Measurements from ENCODE around the gene MORC1. TPM values are rescaled to one million over a fixed set of nuclear protein-coding genes. Genes with fewer than 3 reads are reported as not detected.

MORC1 gene
- polyA plus RNA-seq, 1 donor from 2014 or later: not detected

GRCh38 chr3:109098079-109098644 is 19.8 kb downstream of the MORC1 start:
- H4K20me1 ChIP-seq (ENCODE audit: insufficient read depth): no peaks in the 10 kb centered on the region
- H3K9me2 ChIP-seq (ENCODE audit: insufficient read depth, low read length): no peaks in the 10 kb centered on the region
- H2AFZ ChIP-seq (ENCODE audit: low read depth, low read length): no peak overlapping the region
- TF ChIP-seq POLR2AphosphoS5 (IDR thresholded peaks at IDR 0.05) (no peak), REST (IDR thresholded peaks at IDR 0.05; ENCODE audit: borderline replicate concordance) (no peak), EP300 (conservative IDR thresholded peaks at IDR 0.05; ENCODE audit: poor library complexity, severe bottlenecking) (no peak), RAD21 (conservative IDR thresholded peaks at IDR 0.05) (no peak), CTCF (IDR thresholded peaks at IDR 0.05; ENCODE audit: poor library complexity, severe bottlenecking) (no peak), MXI1 (conservative IDR thresholded peaks at IDR 0.05; ENCODE audit: poor library complexity, severe bottlenecking) (no peak), EZH2 (IDR thresholded peaks at IDR 0.05; ENCODE audit: borderline replicate concordance, insufficient read depth, low read length, poor library complexity, severe bottlenecking) (no peak), SMC3 (conservative IDR thresholded peaks at IDR 0.05; ENCODE audit: poor library complexity) (no peak), TAF1 (IDR thresholded peaks at IDR 0.05; ENCODE audit: low read depth) (no peak)
- H3K79me2 ChIP-seq (replicated peaks; ENCODE audit: insufficient read depth, low read length): no peaks in the 10 kb centered on the region
- H3K27me3 ChIP-seq (ENCODE audit: insufficient read depth, low read depth, low read length): no peaks in the 10 kb centered on the region
- no peak overlapping the region for H3K27ac ChIP-seq (ENCODE audit: low read length)
- no peaks in the 10 kb centered on the region for H3K36me3 ChIP-seq (ENCODE audit: insufficient read depth, low read length)
- H3K4me2 ChIP-seq (ENCODE audit: low read length): no peak overlapping the region
- no peaks in the 10 kb centered on the region for H3K9me3 ChIP-seq (ENCODE audit: low read length)
- H3K9ac ChIP-seq (ENCODE audit: low read length): no peak overlapping the region
- H3K4me3 ChIP-seq (ENCODE audit: low read length): no peak overlapping the region
- H3F3A ChIP-seq (ENCODE audit: insufficient read depth, low read length, poor library complexity, severe bottlenecking): no peaks in the 10 kb centered on the region

DNA sequence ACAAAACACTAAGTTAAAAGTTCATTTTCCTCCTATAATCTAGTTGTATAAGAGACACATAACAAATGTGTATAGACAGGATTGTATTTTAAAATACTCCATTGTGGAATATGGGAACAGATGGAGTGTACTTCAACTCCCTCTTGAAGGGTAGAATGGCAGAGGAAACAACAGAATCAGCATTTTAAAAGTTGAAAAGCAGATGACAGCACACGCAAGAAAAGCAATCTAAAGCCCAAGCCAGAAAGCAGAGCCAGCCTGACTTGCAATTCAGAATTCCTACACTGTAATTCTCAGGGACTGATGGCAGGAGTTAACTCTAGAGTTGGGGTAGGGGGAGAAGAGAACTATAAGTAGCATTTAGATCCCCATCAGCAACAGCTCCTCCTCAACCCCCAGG is 22.8 kb downstream of the MORC1 start:
- Histone ChIP-seq H3K9ac (ENCODE audit: low read length) (no peak overlapping the region), H3F3A (ENCODE audit: insufficient read depth, low read length, poor library complexity, severe bottlenecking) (no peaks in the 10 kb centered on the region), H3K79me2 (replicated peaks; ENCODE audit: insufficient read depth, low read length) (no peaks in the 10 kb centered on the region), H3K9me3 (ENCODE audit: low read length) (no peaks in the 10 kb centered on the region), H3K36me3 (ENCODE audit: insufficient read depth, low read length) (no peaks in the 10 kb centered on the region), H3K4me3 (ENCODE audit: low read length) (no peak overlapping the region), H2AFZ (ENCODE audit: low read depth, low read length) (no peak overlapping the region), H3K4me2 (ENCODE audit: low read length) (no peak overlapping the region), H3K27me3 (ENCODE audit: insufficient read depth, low read depth, low read length) (no peaks in the 10 kb centered on the region), H4K20me1 (ENCODE audit: insufficient read depth) (no peaks in the 10 kb centered on the region), H3K9me2 (ENCODE audit: insufficient read depth, low read length) (no peaks in the 10 kb centered on the region), H3K27ac (ENCODE audit: low read length) (no peak overlapping the region)
- TF ChIP-seq MXI1 (conservative IDR thresholded peaks at IDR 0.05; ENCODE audit: poor library complexity, severe bottlenecking): no peak
- TF ChIP-seq EP300 (conservative IDR thresholded peaks at IDR 0.05; ENCODE audit: poor library complexity, severe bottlenecking): no peak
- no peak for TF ChIP-seq RAD21 (conservative IDR thresholded peaks at IDR 0.05)
- no peak for TF ChIP-seq POLR2AphosphoS5 (IDR thresholded peaks at IDR 0.05)
- no peak for TF ChIP-seq CTCF (IDR thresholded peaks at IDR 0.05; ENCODE audit: poor library complexity, severe bottlenecking)
- no peak for TF ChIP-seq TAF1 (IDR thresholded peaks at IDR 0.05; ENCODE audit: low read depth)
- TF ChIP-seq EZH2 (IDR thresholded peaks at IDR 0.05; ENCODE audit: borderline replicate concordance, insufficient read depth, low read length, poor library complexity, severe bottlenecking): no peak
- no peak for TF ChIP-seq REST (IDR thresholded peaks at IDR 0.05; ENCODE audit: borderline replicate concordance)
- no peak for TF ChIP-seq SMC3 (conservative IDR thresholded peaks at IDR 0.05; ENCODE audit: poor library complexity)
